ENCODE data around the gene OSCP1.
"Not testable (repeated sequence)": the region's sequence is repeated elsewhere in the genome, so short reads cannot be mapped to it uniquely, and the experiment has no call there.

OSCP1 gene

GRCh38 chr1:36480161-36480560 lies 29.9 kb upstream of the OSCP1 start:
- H3K27ac Mint-ChIP-seq: no peak overlapping the region
- peaks cover 13% of the 10 kb centered on the region for H3K4me1 Mint-ChIP-seq
- H3K9me3 Mint-ChIP-seq: no peaks in the 10 kb centered on the region
- no peaks in the 10 kb centered on the region for H3K27me3 Mint-ChIP-seq
- no peaks in the 10 kb centered on the region for H3K36me3 Mint-ChIP-seq
- H3K4me3 Mint-ChIP-seq: no peak overlapping the region

DNA sequence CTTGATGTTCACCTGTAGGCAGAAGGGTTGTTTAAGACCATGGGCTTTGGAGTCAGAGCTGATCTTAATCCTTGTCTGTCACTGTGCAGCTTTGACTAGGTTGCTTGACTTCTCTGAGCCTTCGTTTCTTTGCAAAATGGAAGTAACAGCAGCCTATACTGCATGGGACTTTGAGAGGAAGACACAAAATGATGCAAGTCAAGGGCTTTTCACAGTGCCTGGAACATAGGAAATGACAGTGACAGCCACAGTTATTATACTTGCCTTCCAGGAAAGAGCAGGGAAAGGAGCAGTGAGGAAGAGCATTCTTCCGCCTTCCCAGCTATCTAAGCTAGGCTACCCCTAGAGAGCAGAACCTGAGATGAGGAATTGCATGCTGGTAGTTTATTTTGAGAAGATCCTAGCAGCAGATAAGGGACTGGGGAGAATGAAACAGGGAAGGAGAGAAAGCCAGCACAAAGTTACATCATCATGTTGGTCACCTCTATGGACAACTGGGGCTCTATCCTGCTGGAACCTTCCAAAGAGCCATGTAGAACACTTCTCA lies 29.3 kb upstream of the OSCP1 start:
- Mint-ChIP-seq H3K4me1 (peaks cover 13% of the 10 kb centered on the region), H3K36me3 (no peaks in the 10 kb centered on the region), H3K27ac (no peak overlapping the region), H3K9me3 (no peaks in the 10 kb centered on the region), H3K4me3 (no peak overlapping the region), H3K27me3 (no peaks in the 10 kb centered on the region)

- H3K9me3 Mint-ChIP-seq, H3K27me3 Mint-ChIP-seq, H3K27ac Mint-ChIP-seq, H3K36me3 Mint-ChIP-seq, H3K4me3 Mint-ChIP-seq: not testable (repeated sequence)
- H3K4me1 Mint-ChIP-seq: peaks cover 10% of the 10 kb centered on the region
These were observed 27.4 kb upstream of the OSCP1 start for GRCh38 chr1:36477615-36478014.

DNA sequence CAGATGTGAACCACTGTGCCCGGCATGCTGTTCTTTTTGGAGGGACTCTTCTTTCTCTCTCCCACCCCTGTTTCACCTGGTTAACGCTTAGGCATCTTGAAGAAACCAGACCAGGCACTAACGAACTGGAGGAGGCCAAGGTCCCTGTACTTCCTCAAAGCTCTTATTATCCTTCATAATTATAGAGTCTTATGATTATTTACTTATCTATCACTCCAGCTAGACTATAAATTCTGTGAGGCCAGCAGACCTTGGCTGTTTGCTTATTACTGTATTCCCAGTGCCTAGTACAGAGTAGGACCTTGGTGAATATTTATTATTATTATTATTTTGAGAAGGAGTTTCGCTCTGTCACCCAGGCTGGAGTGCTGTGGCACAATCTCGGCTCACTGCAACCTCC lies 26.7 kb upstream of the OSCP1 start:
- no peak overlapping the region for H3K4me3 Mint-ChIP-seq
- H3K27ac Mint-ChIP-seq: no peak overlapping the region
- peaks cover 4% of the 10 kb centered on the region for H3K4me1 Mint-ChIP-seq
- no peaks in the 10 kb centered on the region for H3K9me3 Mint-ChIP-seq
- no peaks in the 10 kb centered on the region for H3K36me3 Mint-ChIP-seq
- no peaks in the 10 kb centered on the region for H3K27me3 Mint-ChIP-seq

- no peaks in the 10 kb centered on the region for H3K27me3 Mint-ChIP-seq
- no peak overlapping the region for H3K4me3 Mint-ChIP-seq
- no peaks in the 10 kb centered on the region for H3K4me1 Mint-ChIP-seq
- H3K27ac Mint-ChIP-seq: no peak overlapping the region
- H3K36me3 Mint-ChIP-seq: no peaks in the 10 kb centered on the region
- no peaks in the 10 kb centered on the region for H3K9me3 Mint-ChIP-seq
These were observed 25.8 kb upstream of the OSCP1 start for GRCh38 chr1:36475910-36476604.

- H3K27me3 Mint-ChIP-seq: no peaks in the 10 kb centered on the region
- H3K9me3 Mint-ChIP-seq: no peaks in the 10 kb centered on the region
- H3K4me3 Mint-ChIP-seq: no peak overlapping the region
- no peak overlapping the region for H3K27ac Mint-ChIP-seq
- H3K36me3 Mint-ChIP-seq: no peaks in the 10 kb centered on the region
- no peaks in the 10 kb centered on the region for H3K4me1 Mint-ChIP-seq
These were observed 25.1 kb upstream of the OSCP1 start for GRCh38 chr1:36475341-36475740.

GRCh38 chr1:36472656-36473055 lies 22.4 kb upstream of the OSCP1 start:
- no peaks in the 10 kb centered on the region for H3K9me3 Mint-ChIP-seq
- no peak overlapping the region for H3K27ac Mint-ChIP-seq
- H3K4me3 Mint-ChIP-seq: no peak overlapping the region
- no peaks in the 10 kb centered on the region for H3K4me1 Mint-ChIP-seq
- H3K36me3 Mint-ChIP-seq: no peaks in the 10 kb centered on the region
- no peaks in the 10 kb centered on the region for H3K27me3 Mint-ChIP-seq

DNA sequence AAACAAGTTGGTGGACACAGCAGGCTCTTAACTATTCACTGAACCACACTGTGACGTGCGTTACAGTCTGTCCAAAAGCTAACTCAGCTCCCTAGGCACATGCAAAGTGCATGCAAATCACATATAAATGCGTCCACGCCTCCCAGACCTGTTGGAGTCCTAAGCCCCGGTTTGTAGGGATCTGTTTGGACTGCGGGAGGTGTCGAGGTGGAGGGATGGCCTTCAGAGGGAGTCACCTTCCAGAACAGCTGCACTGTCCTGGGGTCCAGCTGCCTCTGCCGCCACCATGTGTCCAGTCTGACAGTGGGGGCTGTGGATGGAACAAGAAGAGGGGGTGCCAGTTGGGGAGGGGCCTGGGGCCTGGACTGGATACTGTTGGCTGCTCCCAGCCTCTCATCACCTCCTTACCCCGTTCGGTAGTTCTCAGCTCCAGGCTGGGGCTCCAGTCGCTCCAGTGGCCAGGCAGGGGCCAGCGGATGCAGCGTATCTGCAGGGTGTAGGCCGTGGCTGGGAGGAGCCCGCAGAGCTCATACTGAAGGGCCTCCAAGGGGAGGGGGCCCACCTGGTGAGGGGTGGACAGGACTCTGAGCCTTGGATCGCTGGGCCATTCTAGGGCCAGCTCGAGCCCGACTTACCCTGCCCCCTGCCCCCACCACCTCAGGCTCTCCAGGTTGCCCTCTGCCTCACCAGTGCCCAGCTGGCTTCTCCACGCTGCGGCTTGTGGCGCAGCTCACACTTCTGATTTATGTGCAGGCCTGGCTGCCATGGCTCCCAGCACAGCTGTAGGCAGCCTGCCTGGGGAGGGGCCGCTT lies 21.8 kb upstream of the OSCP1 start:
- H3K27me3 Mint-ChIP-seq: no peaks in the 10 kb centered on the region
- H3K4me1 Mint-ChIP-seq: no peaks in the 10 kb centered on the region
- H3K27ac Mint-ChIP-seq: no peak overlapping the region
- H3K36me3 Mint-ChIP-seq: no peaks in the 10 kb centered on the region
- H3K4me3 Mint-ChIP-seq: no peak overlapping the region
- no peaks in the 10 kb centered on the region for H3K9me3 Mint-ChIP-seq

- Mint-ChIP-seq H3K36me3 (no peaks in the 10 kb centered on the region), H3K4me3 (no peak overlapping the region), H3K27ac (no peak overlapping the region), H3K9me3 (no peaks in the 10 kb centered on the region), H3K4me1 (peaks cover 8% of the 10 kb centered on the region), H3K27me3 (no peaks in the 10 kb centered on the region)
These were observed 18.9 kb upstream of the OSCP1 start for GRCh38 chr1:36469163-36469562.

- H3K4me3 Mint-ChIP-seq: no peak overlapping the region
These were observed 17.6 kb upstream of the OSCP1 start for GRCh38 chr1:36467700-36468455.

GRCh38 chr1:36467027-36467410 lies 16.8 kb upstream of the OSCP1 start:
- Mint-ChIP-seq H3K36me3 (no peaks in the 10 kb centered on the region), H3K27me3 (no peaks in the 10 kb centered on the region), H3K9me3 (no peaks in the 10 kb centered on the region), H3K4me1 (peaks cover 20% of the 10 kb centered on the region), H3K27ac (no peak overlapping the region), H3K4me3 (no peak overlapping the region)

More at GRCh38 chr1:36467700-36468455, 17.6 kb upstream of the OSCP1 start:
- no peaks in the 10 kb centered on the region for H3K36me3 Mint-ChIP-seq
- H3K27me3 Mint-ChIP-seq: no peaks in the 10 kb centered on the region
- H3K27ac Mint-ChIP-seq: no peak overlapping the region
- H3K9me3 Mint-ChIP-seq: no peaks in the 10 kb centered on the region
- H3K4me1 Mint-ChIP-seq: peaks cover 20% of the 10 kb centered on the region

- Mint-ChIP-seq H3K27ac (no peak overlapping the region), H3K4me3 (no peak overlapping the region), H3K4me1 (peaks cover 20% of the 10 kb centered on the region), H3K27me3 (no peaks in the 10 kb centered on the region), H3K36me3 (no peaks in the 10 kb centered on the region), H3K9me3 (no peaks in the 10 kb centered on the region)
These were observed 16.2 kb upstream of the OSCP1 start for GRCh38 chr1:36466370-36467026.

- Mint-ChIP-seq H3K9me3 (no peaks in the 10 kb centered on the region), H3K27me3 (no peaks in the 10 kb centered on the region), H3K36me3 (peaks cover 3% of the 10 kb centered on the region), H3K4me1 (peaks cover 20% of the 10 kb centered on the region), H3K4me3 (no peak overlapping the region), H3K27ac (peak overlapping the region; percentile 99)
These were observed 15.6 kb upstream of the OSCP1 start for GRCh38 chr1:36465731-36466369.

DNA sequence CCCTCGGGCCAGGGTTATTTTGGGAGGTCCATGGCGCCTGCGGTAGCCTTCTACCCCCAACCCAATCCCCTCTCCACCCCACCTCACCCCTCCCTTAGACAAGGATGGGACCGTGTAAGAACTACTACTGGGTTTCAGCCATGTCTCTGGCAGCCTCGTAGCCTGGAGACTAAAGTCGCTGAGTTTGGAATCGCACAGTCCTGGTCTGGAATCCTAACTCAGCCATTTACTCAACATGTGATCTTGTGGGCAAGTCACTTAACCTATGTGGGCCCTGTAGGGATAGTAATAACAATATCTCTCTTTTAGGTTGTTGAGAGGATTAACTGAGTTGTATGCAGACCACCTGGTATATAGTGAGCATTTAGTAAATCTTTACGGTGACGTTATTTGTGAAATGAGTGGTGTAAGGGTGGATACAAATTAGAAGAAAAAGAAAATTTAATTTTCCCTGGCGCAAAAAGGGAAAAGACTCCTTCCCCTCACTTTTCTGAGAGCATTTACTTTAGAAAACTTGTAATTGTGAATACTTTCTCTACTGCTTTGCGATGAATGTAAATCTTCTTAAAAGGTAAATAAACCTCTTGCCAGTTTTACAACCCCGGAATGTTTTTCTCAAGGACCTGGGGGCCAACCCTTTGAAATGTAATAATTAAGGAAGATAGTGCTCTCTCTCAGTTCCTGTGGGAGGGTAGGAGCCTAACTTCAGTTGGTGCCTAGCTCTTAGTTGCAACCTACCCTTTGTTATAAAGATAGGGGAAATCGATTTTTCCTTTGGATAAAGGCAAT lies 14.5 kb upstream of the OSCP1 start:
- Mint-ChIP-seq H3K36me3 (peaks cover 4% of the 10 kb centered on the region), H3K4me3 (peak overlapping the region; percentile 97), H3K4me1 (peaks cover 20% of the 10 kb centered on the region), H3K27ac (peak overlapping the region; percentile 99), H3K9me3 (no peaks in the 10 kb centered on the region), H3K27me3 (no peaks in the 10 kb centered on the region)

Data from activated naive CD4-positive, alpha-beta T cell treated with anti-CD3 and anti-CD28 coated beads, Interleukin-2, amount 50 U/mL, for 24 hours (primary cell).